C4-2B (cell line): Measurements from ENCODE around the gene RAB31.

ENCODE experiments used
- CTCF ChIP-seq: fragments of 450-650 bp; conservative IDR thresholded peaks from 2 replicates; pipeline ENCODE4 v1.5.1; 2017; ENCODE audit warnings: mild to moderate bottlenecking
- ZFX ChIP-seq: fragments of 450-650 bp; IDR thresholded peaks from 2 replicates; pipeline ENCODE4 v1.6.1; 2017

DNA sequence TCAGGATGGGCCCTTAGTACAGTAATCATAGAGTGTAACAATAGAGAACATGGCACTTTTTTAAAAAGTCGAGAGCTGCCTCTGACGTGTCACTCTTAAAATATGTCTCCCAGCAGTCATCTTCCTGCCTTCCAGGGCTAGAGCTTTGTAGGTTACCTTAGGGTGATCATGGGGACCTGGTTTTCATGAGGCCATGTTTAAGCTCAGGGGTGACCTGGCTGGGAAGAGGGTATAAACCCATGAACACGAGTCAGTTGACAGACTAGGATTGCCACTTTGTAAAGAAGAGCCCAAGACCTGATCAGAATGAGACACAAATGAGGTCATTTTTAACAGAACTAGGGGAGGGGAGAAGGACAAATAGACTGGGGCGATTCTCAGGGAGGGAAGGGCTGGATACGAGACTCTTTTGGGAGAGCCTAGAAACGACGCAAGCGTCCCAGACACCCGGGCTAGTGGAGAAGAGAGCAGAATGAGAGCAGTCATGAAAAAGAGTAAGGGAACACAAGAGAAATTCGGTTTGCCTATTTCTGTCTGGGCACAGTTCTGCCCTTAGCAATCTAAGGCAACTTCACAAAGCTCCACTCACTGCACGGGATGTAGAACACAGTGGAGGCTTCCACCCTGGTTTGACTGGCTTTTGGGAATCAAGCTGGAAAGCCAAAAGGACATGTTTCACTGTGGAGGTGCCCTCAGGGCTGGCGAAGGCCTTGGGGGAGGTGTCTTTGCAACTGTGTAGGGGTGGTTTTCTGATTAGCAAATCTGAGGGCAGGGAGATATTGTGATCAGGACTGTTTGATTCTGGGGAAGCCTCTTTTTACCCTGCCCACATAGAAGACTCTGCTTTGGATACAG is 1.8 kb upstream of the RAB31 start:
- TF ChIP-seq CTCF (no peak), ZFX (no peak)
